ENCODE data around the gene POU6F1.

Gene POU6F1

GRCh38 chr12:51160814-51161459 lies 56.9 kb downstream of the POU6F1 start:
- DNase-seq: no peak

DNA sequence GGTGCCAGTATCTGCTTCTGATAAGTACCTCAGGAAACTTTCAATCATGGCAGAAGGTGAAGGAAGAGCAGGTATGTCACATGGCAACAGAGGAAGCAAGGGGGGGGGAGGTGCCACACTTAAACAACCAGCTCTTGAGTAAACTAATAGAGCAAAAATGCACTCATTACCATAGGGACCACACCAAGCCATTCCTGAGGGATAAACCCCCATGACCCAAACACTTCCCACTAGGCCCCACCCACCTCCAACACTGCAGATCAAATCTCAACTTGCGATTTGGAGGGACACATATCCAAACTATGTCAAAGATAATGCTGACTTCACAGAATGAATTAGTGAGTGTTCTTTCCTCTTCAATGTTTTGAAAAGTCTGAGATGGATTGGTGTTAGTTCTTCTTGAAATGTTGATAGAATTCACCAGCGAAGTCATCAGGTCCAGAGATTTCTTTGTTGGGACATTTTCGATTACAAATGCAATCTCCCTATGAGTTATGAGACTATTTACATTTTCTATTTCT lies 61.6 kb downstream of the POU6F1 start:
- DNase-seq: no peak

DNA sequence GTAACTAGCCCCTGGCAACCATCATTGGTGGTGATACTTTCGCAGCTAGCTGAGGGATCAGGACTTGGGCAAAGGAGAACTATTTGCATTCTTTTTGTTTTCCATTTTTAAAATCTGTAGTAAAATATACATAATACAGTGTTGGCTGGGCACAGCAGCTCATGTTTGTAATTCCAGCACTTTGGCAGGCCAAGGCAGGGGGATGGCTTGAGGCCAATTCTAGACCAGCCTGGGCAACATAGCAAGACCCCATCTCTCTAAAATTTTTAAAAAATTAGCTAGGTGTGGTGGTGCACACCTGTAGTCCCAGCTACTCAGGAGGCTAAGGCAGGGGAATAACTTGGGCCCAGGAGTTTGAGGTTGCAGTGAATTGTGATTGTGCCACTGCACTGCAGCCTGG lies 64.9 kb downstream of the POU6F1 start:
- no peak for DNase-seq

DNA sequence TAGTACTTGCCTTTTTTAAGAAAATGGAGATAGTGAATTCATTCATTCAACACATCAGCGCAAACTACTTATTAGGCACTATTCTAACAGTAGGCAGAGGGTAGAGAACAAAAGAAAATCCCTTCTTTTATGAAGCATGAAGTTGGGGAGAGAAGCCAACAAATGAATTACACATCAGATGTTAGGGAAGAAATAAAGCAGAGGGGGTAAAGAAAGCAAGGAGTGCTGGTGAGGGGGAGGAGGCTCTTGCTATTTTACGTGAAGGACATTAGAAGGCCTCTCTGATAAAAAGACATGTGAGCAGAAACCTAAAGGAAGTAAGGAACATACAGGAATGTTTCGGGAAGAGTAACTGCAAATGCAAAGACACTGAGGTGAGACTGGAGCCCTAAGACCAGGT lies 67.1 kb downstream of the POU6F1 start:
- no peak for DNase-seq

GRCh38 chr12:51147309-51147708 lies 70.6 kb downstream of the POU6F1 start:
- DNase-seq: no peak

GRCh38 chr12:51139292-51139844 lies 78.5 kb downstream of the POU6F1 start:
- no peak for DNase-seq
